ENCODE data around the gene GSDME. TPM values are rescaled to one million over a fixed set of nuclear protein-coding genes. Genes with fewer than 3 reads are reported as not detected.
"Not testable (repeated sequence)": the region's sequence is repeated elsewhere in the genome, so short reads cannot be mapped to it uniquely, and the experiment has no call there.

The GSDME gene
- total RNA-seq, 2 experiments from 2014 or later: 6.8 to 6.9 TPM

DNA sequence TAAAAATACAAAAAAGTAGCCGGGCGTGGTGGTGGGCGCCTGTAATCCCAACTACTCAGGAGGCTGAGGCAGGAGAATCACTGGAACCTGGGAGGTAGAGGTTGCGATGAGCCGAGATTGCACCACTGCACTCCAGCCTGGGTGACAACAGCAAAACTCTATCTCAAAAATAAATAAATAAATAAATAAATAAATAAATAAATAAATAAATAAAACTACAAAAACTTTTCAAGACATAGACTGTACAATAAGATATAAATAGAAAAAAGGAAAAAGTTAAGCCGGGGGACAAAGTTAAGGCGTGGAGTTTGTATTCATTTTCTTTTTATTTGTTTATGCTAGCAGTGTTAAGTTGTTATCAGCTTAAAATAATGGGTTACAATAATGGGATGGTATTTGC lies 21.7 kb downstream of the GSDME start:
- H3K4me3 Mint-ChIP-seq; H3K36me3 Mint-ChIP-seq (ENCODE audit: low read depth); H3K27ac Mint-ChIP-seq; H3K27me3 Mint-ChIP-seq (ENCODE audit: low read depth); intact Hi-C loops (cut with micrococcal nuclease); H3K4me1 Mint-ChIP-seq (ENCODE audit: low read depth); DNase-seq: not testable (repeated sequence)
- CTCF ChIA-PET: interaction anchor here (0.7 kb wide), 1 partner anchor 159 kb away, joined by 3 read pairs; no protein-coding TSS in a partner anchor
- peaks cover 11% of the 10 kb centered on the region for H3K9me3 Mint-ChIP-seq

DNA sequence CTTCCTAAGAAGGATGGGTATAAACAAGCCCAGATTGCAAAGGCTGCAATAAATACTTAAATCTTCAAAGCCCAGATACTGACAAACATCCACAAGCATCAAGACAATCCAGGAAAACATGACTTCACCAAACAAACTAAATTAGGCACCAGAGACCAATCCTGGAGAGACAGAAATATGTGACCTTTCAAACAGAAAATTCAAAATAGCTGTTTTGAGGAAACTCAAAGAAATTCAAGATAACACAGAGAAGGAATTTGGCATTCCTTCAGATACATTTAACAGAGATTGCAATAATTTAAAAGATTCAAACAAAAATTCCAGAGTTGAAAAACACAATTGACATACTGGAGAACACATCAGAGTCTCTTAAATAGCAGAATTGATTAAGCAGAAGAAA lies 23.0 kb downstream of the GSDME start:
- Mint-ChIP-seq H3K27me3 (ENCODE audit: low read depth) (peaks cover 7% of the 10 kb centered on the region), H3K36me3 (ENCODE audit: low read depth) (no peaks in the 10 kb centered on the region), H3K9me3 (peaks cover 11% of the 10 kb centered on the region), H3K4me1 (ENCODE audit: low read depth) (peaks cover 6% of the 10 kb centered on the region), H3K27ac (no peak overlapping the region), H3K4me3 (no peak overlapping the region)
- CTCF ChIA-PET: no interaction called here
- DNase-seq: no peak
- intact Hi-C loops (cut with micrococcal nuclease): no loop called here

DNA sequence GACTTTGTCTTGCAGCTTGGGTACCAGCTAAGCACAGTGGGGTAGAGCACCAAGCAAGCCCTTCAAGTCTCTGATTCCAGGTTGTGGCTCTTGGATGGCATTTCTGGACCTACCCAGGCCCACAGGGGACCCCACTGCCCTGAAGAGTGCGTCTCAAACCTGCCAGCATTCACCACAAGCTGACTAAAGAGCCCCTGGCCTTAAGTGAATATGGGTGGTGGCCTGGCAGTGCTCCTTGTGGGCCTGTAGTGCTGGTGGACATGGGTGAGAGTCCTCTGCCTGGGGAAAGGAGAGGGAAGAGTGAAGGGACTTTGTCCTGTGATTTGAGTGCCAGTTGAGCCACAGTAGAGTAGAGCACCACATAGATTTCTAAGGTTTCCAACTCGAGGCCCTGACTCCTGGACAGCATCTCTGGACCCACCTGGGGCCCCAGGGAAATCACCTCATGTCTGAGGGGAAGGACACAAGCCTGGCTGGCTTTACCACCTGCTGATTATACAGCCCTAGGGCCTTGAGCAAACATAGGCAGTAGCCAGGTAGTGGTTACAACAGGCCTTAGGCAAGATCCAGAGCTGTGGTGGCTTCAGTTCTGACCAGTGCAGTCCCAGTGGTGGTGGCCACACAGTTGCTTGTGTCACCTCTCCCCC lies 23.7 kb downstream of the GSDME start:
- no peak overlapping the region for H3K4me3 Mint-ChIP-seq
- DNase-seq: no peak
- intact Hi-C loops (cut with micrococcal nuclease): no loop called here
- peaks cover 12% of the 10 kb centered on the region for H3K4me1 Mint-ChIP-seq (ENCODE audit: low read depth)
- CTCF ChIA-PET: no interaction called here
- no peak overlapping the region for H3K27ac Mint-ChIP-seq
- peaks cover 3% of the 10 kb centered on the region for H3K27me3 Mint-ChIP-seq (ENCODE audit: low read depth)
- peaks cover 5% of the 10 kb centered on the region for H3K9me3 Mint-ChIP-seq
- no peaks in the 10 kb centered on the region for H3K36me3 Mint-ChIP-seq (ENCODE audit: low read depth)

- H3K4me3 Mint-ChIP-seq: no peak overlapping the region
- no peak for DNase-seq
- no peak overlapping the region for H3K27ac Mint-ChIP-seq
- peaks cover 3% of the 10 kb centered on the region for H3K9me3 Mint-ChIP-seq
- intact Hi-C loops (cut with micrococcal nuclease): no loop called here
- CTCF ChIA-PET: no interaction called here
- no peaks in the 10 kb centered on the region for H3K36me3 Mint-ChIP-seq (ENCODE audit: low read depth)
- peaks cover 18% of the 10 kb centered on the region for H3K4me1 Mint-ChIP-seq (ENCODE audit: low read depth)
- H3K27me3 Mint-ChIP-seq (ENCODE audit: low read depth): peaks cover 3% of the 10 kb centered on the region
Measured at GRCh38 chr7:24732646-24733413, 24.4 kb downstream of the GSDME start.

GRCh38 chr7:24731313-24731712 lies 26.0 kb downstream of the GSDME start:
- CTCF ChIA-PET: no interaction called here
- DNase-seq: no peak
- H3K36me3 Mint-ChIP-seq (ENCODE audit: low read depth): no peaks in the 10 kb centered on the region
- H3K4me3 Mint-ChIP-seq: no peak overlapping the region
- H3K27ac Mint-ChIP-seq: no peak overlapping the region
- intact Hi-C loops (cut with micrococcal nuclease): no loop called here
- H3K9me3 Mint-ChIP-seq: no peaks in the 10 kb centered on the region
- peaks cover 28% of the 10 kb centered on the region for H3K4me1 Mint-ChIP-seq (ENCODE audit: low read depth)
- H3K27me3 Mint-ChIP-seq (ENCODE audit: low read depth): peaks cover 9% of the 10 kb centered on the region

- H3K4me1 Mint-ChIP-seq (ENCODE audit: low read depth): peaks cover 28% of the 10 kb centered on the region
- no peak overlapping the region for H3K4me3 Mint-ChIP-seq
- peaks cover 9% of the 10 kb centered on the region for H3K27me3 Mint-ChIP-seq (ENCODE audit: low read depth)
- intact Hi-C loops (cut with micrococcal nuclease): no loop called here
- no peak for DNase-seq
- no peak overlapping the region for H3K27ac Mint-ChIP-seq
- no peaks in the 10 kb centered on the region for H3K36me3 Mint-ChIP-seq (ENCODE audit: low read depth)
- no peaks in the 10 kb centered on the region for H3K9me3 Mint-ChIP-seq
- CTCF ChIA-PET: interaction anchor here (1.4 kb wide), 1 partner anchor 26 kb away, joined by 3 read pairs; no protein-coding TSS in a partner anchor
Measured at GRCh38 chr7:24730018-24730369, 27.3 kb downstream of the GSDME start.

GRCh38 chr7:24729365-24730017 lies 27.8 kb downstream of the GSDME start:
- intact Hi-C loops (cut with micrococcal nuclease): loop anchor here (2.0 to 10.0 kb wide), 3 partner anchors 25 to 365 kb away; no protein-coding TSS in a partner anchor
- Mint-ChIP-seq H3K27me3 (ENCODE audit: low read depth) (peaks cover 9% of the 10 kb centered on the region), H3K9me3 (no peaks in the 10 kb centered on the region)

GRCh38 chr7:24728503-24729364 lies 28.5 kb downstream of the GSDME start:
- CTCF ChIA-PET: interaction anchor here (1.4 kb wide), 1 partner anchor 28 kb away, joined by 3 read pairs; no protein-coding TSS in a partner anchor
- H3K4me3 Mint-ChIP-seq: no peak overlapping the region
- no peaks in the 10 kb centered on the region for H3K9me3 Mint-ChIP-seq
- H3K4me1 Mint-ChIP-seq (ENCODE audit: low read depth): peaks cover 28% of the 10 kb centered on the region
- intact Hi-C loops (cut with micrococcal nuclease): loop anchor here (2.0 to 10.0 kb wide), 3 partner anchors 26 to 366 kb away; no protein-coding TSS in a partner anchor
- DNase-seq: peak; percentile 22
- no peak overlapping the region for H3K27ac Mint-ChIP-seq
- H3K27me3 Mint-ChIP-seq (ENCODE audit: low read depth): peaks cover 9% of the 10 kb centered on the region
- H3K36me3 Mint-ChIP-seq (ENCODE audit: low read depth): no peaks in the 10 kb centered on the region

More at GRCh38 chr7:24729365-24730017, 27.8 kb downstream of the GSDME start:
- H3K4me3 Mint-ChIP-seq: no peak overlapping the region
- CTCF ChIA-PET: interaction anchor here (1.4 kb wide), 1 partner anchor 27 kb away, joined by 3 read pairs; no protein-coding TSS in a partner anchor
- H3K4me1 Mint-ChIP-seq (ENCODE audit: low read depth): peaks cover 28% of the 10 kb centered on the region
- no peak for DNase-seq
- H3K27ac Mint-ChIP-seq: no peak overlapping the region
- H3K36me3 Mint-ChIP-seq (ENCODE audit: low read depth): no peaks in the 10 kb centered on the region

- no peaks in the 10 kb centered on the region for H3K9me3 Mint-ChIP-seq
- no peak for DNase-seq
- H3K4me3 Mint-ChIP-seq: no peak overlapping the region
- intact Hi-C loops (cut with micrococcal nuclease): loop anchor here (2.0 to 10.0 kb wide), 3 partner anchors 27 to 367 kb away; no protein-coding TSS in a partner anchor
- no peak overlapping the region for H3K27ac Mint-ChIP-seq
- peaks cover 9% of the 10 kb centered on the region for H3K27me3 Mint-ChIP-seq (ENCODE audit: low read depth)
- H3K36me3 Mint-ChIP-seq (ENCODE audit: low read depth): no peaks in the 10 kb centered on the region
- CTCF ChIA-PET: no interaction called here
- peaks cover 28% of the 10 kb centered on the region for H3K4me1 Mint-ChIP-seq (ENCODE audit: low read depth)
Measured at GRCh38 chr7:24728121-24728500, 29.2 kb downstream of the GSDME start.

DNA sequence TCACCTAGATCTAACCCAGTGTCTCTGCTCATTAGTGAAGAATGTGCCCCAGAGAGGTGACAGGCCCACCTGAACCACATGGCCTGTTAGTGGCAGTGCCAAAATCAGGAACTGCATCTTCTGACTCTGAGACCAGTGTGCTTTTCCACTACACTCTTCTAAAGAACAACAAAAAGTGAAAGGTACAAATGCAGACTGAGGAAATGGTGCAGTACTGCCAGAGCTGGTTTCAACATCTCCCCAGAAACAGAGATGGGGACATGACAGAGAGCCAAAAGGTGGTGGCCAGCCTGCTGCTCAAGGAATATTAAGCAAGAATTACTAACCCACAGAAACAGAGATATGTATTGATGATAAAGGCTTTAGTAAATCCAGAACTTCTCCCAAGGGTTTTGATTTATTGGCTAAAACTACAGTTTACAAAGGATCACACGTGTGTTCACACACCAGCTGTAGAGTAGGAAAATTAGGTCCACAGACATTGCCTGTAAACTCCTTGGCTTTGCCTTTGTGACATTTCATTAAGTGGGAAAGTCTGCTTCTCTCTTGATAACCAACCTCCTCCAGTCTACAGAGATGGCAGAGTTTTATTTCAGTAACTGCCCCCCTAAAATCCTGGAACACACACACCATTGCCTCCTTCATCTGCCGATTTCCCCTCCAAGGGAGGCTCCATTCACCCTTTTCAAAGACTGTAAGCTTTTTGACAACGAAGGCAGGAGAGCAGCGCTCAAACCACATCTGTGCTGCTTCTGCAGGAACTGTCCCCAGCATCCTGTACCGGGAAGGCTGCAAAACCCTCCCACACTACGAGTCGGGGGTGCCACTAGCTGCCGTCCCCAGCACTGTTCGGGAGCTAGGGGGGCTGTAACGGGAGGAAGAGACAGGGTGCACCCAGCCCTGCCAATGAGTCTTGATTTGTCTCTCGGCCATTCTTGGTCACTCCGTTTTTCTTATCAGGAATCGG lies 29.8 kb downstream of the GSDME start:
- H3K4me3 Mint-ChIP-seq: no peak overlapping the region
- H3K4me1 Mint-ChIP-seq (ENCODE audit: low read depth): peaks cover 28% of the 10 kb centered on the region
- no peaks in the 10 kb centered on the region for H3K9me3 Mint-ChIP-seq
- H3K36me3 Mint-ChIP-seq (ENCODE audit: low read depth): no peaks in the 10 kb centered on the region
- no peak for DNase-seq
- no peak overlapping the region for H3K27ac Mint-ChIP-seq
- intact Hi-C loops (cut with micrococcal nuclease): loop anchor here (2.0 to 10.0 kb wide), 3 partner anchors 27 to 367 kb away; no protein-coding TSS in a partner anchor
- H3K27me3 Mint-ChIP-seq (ENCODE audit: low read depth): peaks cover 9% of the 10 kb centered on the region
- CTCF ChIA-PET: interaction anchor here (0.6 kb wide), 1 partner anchor 215 kb away, joined by 4 read pairs; no protein-coding TSS in a partner anchor

All from activated naive CD4-positive, alpha-beta T cell treated with anti-CD3 and anti-CD28 coated beads for 36 hours (primary cell).